HK-2 (cell line): ENCODE results near the gene TDRD10.
A peak's percentile ranks its signal among the peaks of the same experiment; 100 is the strongest.

Source experiments
- DNase-seq: peaks from one replicate; pipeline ENCODE4 v3.0.0-alpha.2; 2018; ENCODE audit not compliant: unreplicated experiment

Gene TDRD10

GRCh38 chr1:154553056-154554030 is 51.3 kb downstream of the TDRD10 start:
- DNase-seq = no peak

DNA sequence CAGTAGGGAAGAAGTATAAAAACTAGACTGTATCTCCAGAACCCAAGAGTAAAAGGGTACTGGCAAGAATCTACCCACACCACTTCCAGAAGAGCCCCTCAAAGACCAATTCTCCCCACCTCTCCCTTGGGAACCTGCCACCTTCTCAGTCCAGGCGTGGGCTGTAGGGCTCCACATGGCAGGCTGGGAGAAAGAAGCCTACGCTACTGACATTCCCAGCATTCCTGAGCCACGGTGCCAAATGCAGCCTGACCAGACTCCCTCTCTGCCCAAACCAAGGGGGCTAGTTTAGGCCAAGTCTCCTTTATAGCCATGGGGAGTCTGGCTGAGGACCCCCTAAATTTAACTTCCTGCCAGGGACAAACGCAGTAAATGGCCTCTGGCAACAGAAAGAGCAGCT is 54.4 kb downstream of the TDRD10 start:
- no peak for DNase-seq

- DNase-seq = no peak
Measured at GRCh38 chr1:154557248-154557938, 55.4 kb downstream of the TDRD10 start.

DNA sequence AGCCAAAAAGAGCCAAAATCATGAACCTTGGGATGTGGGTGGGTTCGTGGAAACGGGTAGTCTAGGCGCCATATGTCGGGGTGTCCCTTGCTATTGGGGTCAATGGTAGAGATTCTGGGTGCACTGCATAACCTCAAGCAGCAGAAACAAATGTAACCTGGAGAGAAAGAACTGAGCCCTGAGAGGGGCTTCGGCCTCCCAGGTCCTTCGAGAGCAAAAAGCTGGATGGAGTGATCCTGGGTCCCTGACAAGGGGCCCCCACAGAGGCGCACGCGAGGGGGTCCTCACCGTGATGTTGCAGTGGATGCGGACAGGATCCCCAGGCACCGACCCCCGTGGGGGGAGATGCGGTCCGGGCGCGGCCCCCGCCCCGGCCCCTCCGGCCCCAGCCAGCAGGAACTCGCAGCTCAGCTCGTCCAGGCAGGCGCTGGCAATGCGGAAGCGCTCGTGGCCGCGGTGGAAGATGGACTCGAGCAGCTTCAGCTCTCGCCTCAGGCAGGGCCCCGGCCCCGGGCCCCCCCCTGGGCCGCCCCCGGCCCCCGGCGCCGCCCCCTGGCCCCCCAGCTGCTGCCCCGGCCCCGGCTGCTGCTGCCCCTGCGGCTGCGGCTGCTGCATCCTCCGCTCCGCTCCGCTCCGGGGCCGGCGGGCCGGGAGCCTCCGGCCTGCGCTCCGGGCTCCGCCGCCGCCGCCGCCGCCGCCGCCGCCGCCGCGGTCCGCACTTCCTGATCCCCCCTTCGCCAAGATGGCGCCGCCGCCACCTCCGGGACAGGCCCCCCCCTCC is 56.1 kb downstream of the TDRD10 start, which contains the start of gene UBE2Q1:
TSS of gene UBE2Q1 (minus strand) at position 724 of the 781 bp plus-strand sequence. CDS start at position 615, 109 bp downstream.
- peak; percentile 40 for DNase-seq

DNA sequence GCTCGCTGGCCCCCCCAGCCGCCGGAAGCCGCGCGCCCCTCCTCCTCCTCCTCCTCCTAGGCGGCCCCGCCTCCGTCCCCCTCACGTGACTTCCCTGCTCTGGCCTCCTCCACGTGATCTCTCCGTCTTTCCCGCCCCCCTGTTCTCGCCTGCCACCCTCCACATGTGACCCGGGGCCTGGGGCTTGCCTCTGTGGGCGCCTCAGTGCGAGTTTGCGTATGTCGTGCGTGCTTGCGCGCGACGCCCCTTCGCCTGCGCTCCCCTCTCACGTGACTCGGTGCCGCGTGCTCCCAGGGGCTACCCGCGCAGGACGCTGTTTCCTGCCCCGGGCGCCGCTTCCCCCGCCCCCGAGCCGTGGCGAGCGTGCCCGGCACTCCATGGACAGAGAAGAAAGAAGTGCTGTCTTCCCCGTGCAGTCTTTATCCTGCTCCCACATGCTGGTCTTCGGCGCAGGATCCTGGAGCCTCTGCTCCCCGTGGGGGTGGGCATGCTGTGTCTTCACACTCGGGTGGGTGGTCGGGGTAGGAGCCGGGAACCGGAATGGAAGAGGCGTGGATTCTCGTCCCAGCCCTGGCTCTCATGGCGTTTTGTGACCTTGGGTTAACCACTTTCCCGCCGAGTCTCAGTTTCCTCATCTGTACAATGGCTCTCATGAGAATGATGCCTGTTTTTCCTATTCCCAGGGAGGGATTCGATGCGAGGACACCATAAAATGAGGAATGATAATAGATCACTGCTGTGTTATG is 56.9 kb downstream of the TDRD10 start:
- DNase-seq = peak; percentile 99

DNA sequence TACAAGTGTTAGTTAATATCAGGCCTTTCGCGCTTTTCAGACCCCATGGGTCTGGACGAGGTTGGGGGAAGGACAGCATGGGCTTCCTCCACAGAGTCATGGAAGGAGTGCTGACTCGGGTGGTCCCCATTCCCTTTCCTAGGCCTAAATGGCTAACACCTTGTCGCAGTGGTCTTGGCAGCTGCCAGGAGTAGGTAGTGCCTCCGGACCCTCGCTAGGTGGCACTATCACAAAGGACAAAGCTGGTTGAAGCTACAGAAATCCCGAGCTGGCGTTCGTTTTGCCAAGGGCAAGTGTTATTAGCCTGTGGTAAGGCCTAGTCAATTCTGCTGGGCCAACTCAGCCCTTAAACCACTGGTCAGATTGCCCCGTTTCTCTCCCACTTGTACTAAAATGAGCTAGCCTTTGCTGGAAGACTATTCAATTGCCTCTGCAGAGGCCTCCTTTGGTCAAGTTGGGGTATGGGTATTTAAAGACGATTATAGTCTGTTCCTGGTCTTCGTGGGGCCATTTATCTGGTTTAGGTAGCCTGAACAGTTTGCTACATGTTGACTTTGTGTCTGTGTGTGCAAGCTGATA is 57.5 kb downstream of the TDRD10 start:
- peak; percentile 84 for DNase-seq

- no peak for DNase-seq
Measured at GRCh38 chr1:154565876-154566275, 63.9 kb downstream of the TDRD10 start.

- peak; percentile 81 for DNase-seq
Measured at GRCh38 chr1:154567386-154568156, 65.6 kb downstream of the TDRD10 start, which contains the start of gene CHRNB2. TSS of gene CHRNB2 (plus strand) at chr1:154567778. CDS start at chr1:154568045, 267 bp downstream.

- DNase-seq = no peak
Measured at GRCh38 chr1:154568157-154568815, 66.3 kb downstream of the TDRD10 start.

GRCh38 chr1:154571244-154571963 is 69.4 kb downstream of the TDRD10 start:
- no peak for DNase-seq

GRCh38 chr1:154571964-154572288 is 69.9 kb downstream of the TDRD10 start:
- DNase-seq = no peak

DNA sequence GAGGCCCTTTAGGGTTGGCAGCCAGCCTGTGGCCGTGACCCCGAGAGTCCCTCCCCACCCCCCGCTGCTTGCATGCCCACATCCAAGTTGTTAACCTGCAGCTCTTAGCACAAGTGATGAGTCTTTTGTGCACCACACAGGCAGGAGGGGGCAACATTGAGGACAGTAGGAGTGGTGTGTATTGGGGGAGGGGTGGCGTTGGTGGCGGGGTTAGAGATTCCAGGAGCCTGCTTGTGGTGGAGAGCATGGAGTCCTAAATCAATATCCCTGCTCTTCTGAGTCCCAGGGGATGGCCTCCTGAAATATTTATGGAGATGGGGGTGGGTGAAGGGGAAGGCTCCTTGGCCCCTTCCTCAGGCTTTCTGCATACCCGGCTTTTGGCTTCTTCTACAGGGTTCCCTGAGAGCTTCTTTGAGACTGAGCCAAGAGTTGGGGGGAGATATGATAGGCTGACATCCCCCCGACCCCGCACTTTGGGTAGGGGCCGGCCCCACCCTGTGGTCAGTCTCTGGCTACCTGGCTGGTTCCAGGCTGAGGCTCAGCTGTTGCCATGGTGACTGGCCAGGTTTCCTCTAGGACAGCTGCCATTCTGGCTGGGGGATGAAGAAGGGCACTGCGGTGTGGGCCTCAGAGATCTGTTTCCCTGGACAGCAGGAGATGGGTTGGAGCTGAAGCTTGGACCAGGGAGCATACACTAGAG is 70.6 kb downstream of the TDRD10 start:
- DNase-seq = no peak

DNA sequence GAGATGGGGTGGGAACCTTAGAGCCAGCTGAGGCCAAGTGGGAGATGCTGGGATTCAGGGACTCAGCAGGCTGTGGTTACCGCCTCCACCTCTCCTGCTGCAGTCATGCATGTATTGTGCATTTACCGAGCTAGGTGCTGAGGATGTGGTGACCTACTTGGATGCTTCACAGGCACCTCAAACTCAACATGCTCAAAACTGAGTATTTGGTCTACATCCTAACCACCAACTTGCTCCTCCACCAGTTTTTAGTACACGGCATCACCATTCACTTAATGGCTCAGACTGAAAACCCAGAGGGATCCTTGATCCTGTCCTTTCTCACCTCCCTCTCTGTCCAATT is 71.1 kb downstream of the TDRD10 start:
- no peak for DNase-seq

GRCh38 chr1:154574716-154575115 is 72.7 kb downstream of the TDRD10 start:
- DNase-seq = no peak

DNA sequence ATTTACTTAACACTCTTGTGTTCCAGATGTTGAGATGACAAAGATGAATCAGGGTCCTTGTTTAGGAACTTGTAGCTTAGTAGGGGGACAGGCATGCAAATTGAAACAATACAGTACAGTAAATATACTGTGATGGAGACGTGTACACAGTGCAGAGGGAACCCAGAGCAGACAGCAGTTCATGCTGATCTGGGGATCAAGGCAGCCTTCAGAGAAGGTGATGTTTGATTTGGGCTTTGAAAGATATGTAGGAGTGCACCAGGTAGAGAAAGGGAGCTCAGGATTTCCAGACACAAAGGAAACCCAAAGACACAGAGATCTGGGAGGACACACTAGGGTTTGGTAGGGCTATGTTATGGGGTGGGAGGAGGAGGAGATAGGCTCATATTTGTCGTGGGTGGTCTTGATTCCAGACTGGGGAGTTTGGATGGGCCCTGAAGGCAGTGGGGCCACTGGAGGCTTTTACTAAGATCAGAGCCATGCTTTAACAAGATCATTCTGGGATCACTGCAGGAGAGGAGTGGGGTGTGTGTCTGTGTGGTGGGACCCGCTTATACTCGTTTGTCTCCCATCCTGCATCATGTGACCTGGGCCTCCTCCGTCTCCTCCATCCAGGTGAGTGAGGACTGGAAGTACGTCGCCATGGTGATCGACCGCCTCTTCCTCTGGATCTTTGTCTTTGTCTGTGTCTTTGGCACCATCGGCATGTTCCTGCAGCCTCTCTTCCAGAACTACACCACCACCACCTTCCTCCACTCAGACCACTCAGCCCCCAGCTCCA is 73.3 kb downstream of the TDRD10 start:
- no peak for DNase-seq

DNA sequence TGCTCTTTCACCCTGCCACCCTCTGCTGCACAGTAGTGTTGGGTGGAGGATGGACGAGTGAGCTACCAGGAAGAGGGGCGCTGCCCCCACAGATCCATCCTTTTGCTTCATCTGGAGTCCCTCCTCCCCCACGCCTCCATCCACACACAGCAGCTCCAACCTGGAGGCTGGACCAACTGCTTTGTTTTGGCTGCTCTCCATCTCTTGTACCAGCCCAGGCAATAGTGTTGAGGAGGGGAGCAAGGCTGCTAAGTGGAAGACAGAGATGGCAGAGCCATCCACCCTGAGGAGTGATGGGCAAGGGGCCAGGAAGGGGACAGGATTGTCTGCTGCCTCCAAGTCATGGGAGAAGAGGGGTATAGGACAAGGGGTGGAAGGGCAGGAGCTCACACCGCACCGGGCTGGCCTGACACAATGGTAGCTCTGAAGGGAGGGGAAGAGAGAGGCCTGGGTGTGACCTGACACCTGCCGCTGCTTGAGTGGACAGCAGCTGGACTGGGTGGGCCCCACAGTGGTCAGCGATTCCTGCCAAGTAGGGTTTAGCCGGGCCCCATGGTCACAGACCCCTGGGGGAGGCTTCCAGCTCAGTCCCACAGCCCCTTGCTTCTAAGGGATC is 74.0 kb downstream of the TDRD10 start:
- DNase-seq = no peak
